Neuron (in vitro differentiated cells): Measurements from ENCODE around the gene CELA3A.

Experiments
- H2AFZ ChIP-seq: one replicate; pipeline ENCODE4 v1.6.1; 2013; ENCODE audit warnings: low read depth, mild to moderate bottlenecking, inconsistent platforms, low read length, moderate library complexity
- H3K27me3 ChIP-seq: one replicate; pipeline ENCODE4 v1.6.1; 2013; ENCODE audit warnings: low read length; ENCODE audit not compliant: insufficient read depth
- H3K36me3 ChIP-seq: one replicate; pipeline ENCODE4 v1.6.1; 2013; ENCODE audit warnings: low read length; ENCODE audit not compliant: insufficient read depth
- H3K4me1 ChIP-seq: one replicate; pipeline ENCODE4 v1.6.1; 2013; ENCODE audit warnings: low read length; ENCODE audit not compliant: insufficient read depth
- H3K4me3 ChIP-seq: 2 replicates; pipeline ENCODE4 v1.5.1; 2013; ENCODE audit warnings: mild to moderate bottlenecking, low read length, moderate library complexity
- H3K9me3 ChIP-seq: one replicate; pipeline ENCODE4 v1.6.1; 2013; ENCODE audit warnings: low read length

The CELA3A gene

GRCh38 chr1:22053861-22054770 is 52.7 kb downstream of the CELA3A start:
- Histone ChIP-seq H2AFZ (no peak overlapping the region), H3K9me3 (no peaks in the 10 kb centered on the region), H3K4me1 (peaks cover 4% of the 10 kb centered on the region), H3K36me3 (peaks cover 20% of the 10 kb centered on the region), H3K4me3 (peak overlapping the region; percentile 78), H3K27me3 (no peaks in the 10 kb centered on the region)

DNA sequence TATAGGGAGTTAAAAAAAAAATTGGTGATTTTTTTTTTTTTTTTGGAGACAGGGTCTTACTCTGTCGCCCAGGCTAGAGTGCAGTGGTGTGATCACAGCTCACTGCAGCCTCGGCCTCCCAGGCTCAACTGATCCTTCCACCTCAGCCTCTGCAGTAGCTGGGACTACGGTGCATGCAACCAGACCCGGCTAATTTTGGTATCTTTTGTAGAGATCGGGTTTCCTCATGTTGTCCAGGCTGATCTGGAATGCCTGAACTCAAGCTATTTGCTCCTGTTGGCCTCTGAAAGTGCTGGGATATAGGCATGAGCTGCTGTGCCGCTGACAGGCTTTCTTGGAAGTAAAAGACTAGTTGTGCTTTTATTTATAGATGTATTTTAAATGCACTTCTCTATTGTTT is 54.0 kb downstream of the CELA3A start:
- Histone ChIP-seq H3K9me3 (no peaks in the 10 kb centered on the region), H3K4me3 (no peak overlapping the region), H2AFZ (no peak overlapping the region), H3K36me3 (peaks cover 20% of the 10 kb centered on the region), H3K4me1 (peaks cover 4% of the 10 kb centered on the region), H3K27me3 (no peaks in the 10 kb centered on the region)

DNA sequence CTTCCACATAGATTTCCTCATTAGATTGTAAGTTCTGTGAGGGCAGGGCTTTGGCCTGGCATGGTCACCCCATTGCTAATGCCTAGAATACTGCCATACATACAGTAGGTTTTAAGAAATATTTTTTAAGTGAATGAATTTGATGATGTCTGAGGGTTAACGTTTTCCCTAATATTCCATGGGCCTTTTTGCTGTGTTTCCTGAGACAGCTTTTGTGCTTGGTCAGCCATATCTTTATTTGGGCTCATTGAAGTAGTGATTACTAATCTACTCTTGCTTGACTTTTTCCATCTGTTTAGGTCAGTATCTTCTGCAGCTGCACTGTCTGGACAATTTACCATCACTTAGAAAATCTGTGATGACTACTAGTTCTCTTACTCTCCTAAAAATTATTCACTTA is 54.6 kb downstream of the CELA3A start:
- Histone ChIP-seq H3K9me3 (no peaks in the 10 kb centered on the region), H3K36me3 (peaks cover 20% of the 10 kb centered on the region), H2AFZ (no peak overlapping the region), H3K27me3 (no peaks in the 10 kb centered on the region), H3K4me1 (peaks cover 4% of the 10 kb centered on the region), H3K4me3 (no peak overlapping the region)

DNA sequence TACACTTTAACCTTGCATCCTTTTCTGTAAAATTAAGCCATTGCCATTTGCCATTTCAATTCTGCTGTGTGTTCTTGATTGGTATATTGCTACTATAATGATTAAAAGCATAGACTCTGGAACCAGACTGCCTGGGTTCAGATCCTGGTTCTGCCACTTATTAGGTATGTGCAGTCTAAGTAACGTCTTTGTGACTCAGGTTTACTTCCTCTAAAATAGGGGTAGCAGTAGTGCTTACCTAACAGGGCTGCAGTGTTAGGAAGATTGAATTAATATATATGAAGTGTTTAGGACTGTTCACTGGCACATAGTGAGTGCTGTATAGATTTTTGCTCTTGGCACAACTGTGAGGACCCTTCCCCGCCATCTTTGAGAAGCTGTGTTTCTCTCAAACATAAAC is 55.5 kb downstream of the CELA3A start:
- Histone ChIP-seq H3K4me1 (peaks cover 4% of the 10 kb centered on the region), H3K27me3 (no peaks in the 10 kb centered on the region), H3K4me3 (no peak overlapping the region), H3K36me3 (peaks cover 20% of the 10 kb centered on the region), H2AFZ (no peak overlapping the region), H3K9me3 (no peaks in the 10 kb centered on the region)

DNA sequence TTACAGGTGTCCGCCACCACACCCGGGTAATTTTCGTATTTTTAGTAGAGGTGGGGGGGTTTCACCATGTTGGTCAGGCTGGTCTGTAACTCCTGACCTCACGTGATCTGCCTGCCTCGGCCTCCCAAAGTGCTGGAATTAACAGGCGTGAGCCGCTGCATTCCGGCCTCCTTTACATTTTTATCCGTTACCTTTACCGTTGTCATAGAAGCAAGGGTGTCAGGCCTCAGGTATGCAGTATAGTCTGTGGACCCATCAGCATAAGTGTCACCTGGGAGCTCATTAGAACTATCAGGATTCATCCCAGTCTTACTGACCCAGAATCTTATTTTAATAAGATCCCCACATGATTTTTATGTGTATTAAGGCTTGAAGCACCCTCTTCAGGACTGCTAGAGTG is 56.4 kb downstream of the CELA3A start:
- no peaks in the 10 kb centered on the region for H3K9me3 ChIP-seq
- H2AFZ ChIP-seq: no peak overlapping the region
- no peaks in the 10 kb centered on the region for H3K27me3 ChIP-seq
- peaks cover 20% of the 10 kb centered on the region for H3K36me3 ChIP-seq
- H3K4me3 ChIP-seq: no peak overlapping the region
- H3K4me1 ChIP-seq: peaks cover 4% of the 10 kb centered on the region
